Nucleus accumbens (tissue), 56 donors: Measurements from ENCODE around the gene TNNT1.
A peak's percentile ranks its signal among the peaks of the same experiment; 100 is the strongest.
"Not testable (repeated sequence)": the region's sequence is repeated elsewhere in the genome, so short reads cannot be mapped to it uniquely, and the experiment has no call there.

Experiments
- DNase-seq, 56 donors: peaks; one replicate each; lab custom pipeline; 2025; lab: John Stamatoyannopoulos, UW

The TNNT1 gene

DNA sequence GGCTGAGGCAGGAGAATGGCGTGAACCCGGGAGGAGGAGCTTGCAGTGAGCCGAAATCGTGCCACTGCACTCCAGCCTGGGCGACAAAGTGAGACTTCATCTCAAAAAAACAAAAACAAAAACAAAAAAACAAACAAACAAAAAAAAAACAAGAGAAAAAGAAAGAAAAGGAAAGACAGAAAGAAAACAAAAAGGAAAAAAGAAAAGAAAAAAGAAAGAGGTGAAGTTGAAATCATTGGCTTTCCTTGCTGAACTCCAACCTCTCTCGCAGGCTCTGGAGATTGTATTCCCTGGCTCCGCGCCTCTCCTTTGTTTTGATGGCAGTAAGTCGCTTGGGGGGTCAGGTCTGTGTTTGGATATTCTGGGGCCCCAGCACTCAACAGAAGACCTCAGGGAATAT, 23.3 kb upstream of the TNNT1 start:
- DNase-seq = not testable (repeated sequence)

DNA sequence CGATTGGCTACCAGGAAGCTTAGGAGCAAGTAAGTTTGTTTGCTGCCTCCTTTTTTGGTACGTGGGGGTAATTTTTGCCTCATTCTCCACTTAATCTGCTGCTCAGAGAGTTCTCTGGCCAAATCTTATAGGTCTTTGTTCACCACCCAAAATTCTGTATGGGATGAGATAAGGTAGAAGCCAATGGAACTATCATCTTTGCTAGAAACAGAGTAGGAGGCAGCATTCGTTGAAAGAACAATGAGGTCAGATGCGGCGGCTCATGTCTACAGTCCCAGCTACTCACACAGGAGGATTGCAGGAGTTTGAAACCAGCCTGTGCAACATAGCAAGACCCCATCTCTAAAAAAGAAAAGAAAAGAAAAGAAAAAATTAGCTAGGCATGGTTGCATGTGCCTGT, 22.4 kb upstream of the TNNT1 start:
- DNase-seq = no peak

DNA sequence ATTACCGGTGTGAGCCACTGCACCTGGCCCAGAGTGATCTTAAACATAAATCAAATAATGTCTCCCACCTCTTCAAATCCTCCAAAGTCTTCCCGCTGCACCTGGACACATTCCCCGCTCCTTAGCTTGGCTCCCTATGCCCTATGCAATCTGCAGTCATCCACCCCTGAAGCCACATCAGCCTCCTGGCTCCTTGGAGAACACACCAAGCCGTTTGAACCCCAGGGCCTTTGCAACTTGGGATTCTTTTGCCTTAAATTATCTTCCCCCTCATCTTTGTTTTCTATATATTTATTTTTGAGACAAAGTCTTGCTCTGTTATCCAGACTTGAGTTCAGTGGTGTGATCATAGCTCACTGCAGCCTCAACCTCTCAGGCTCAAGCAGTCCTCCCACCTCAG, 20.1 kb upstream of the TNNT1 start:
- no peak for DNase-seq

DNA sequence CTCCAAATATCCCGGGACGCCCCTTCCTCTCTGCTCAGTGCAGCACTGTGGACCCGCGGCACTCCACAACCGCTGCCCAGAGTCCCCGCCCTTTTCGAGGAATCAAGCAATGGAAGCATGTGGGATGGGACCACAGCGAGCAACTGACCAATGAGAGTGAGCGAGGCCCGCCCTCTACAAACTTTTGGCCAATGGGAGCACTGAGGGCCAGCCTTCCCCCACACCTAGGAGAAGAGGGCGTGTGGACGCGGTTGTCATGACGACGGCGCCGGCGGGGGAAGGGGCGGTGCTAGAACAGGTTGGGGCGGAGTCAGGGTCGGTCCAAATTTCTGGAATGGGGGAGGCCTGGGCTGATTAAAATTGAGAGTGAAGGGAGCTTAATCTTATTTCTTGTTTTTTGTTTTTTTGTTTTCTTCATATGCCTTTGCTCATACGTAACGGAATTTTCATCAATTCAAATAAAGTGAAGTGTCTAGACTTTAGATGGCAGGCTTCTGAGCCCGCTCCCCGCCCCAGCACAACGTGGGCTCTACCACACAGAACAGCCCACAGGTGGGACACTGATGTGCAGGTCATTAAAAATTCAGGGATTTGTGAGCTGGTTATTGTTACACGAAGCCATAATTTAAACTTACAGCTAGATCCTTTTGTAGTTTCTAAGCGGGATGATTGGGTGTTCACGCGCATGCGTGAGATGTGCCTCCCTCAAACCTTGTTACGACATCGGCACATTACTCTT, 17.7 kb upstream of the TNNT1 start, which contains the start of gene DNAAF3:
TSS of gene DNAAF3 (minus strand) at position 84 of the 739 bp plus-strand sequence. CDS start 200 bp downstream, outside the sequence.
- DNase-seq = peak; percentile 33 to 98 (median 86)

DNA sequence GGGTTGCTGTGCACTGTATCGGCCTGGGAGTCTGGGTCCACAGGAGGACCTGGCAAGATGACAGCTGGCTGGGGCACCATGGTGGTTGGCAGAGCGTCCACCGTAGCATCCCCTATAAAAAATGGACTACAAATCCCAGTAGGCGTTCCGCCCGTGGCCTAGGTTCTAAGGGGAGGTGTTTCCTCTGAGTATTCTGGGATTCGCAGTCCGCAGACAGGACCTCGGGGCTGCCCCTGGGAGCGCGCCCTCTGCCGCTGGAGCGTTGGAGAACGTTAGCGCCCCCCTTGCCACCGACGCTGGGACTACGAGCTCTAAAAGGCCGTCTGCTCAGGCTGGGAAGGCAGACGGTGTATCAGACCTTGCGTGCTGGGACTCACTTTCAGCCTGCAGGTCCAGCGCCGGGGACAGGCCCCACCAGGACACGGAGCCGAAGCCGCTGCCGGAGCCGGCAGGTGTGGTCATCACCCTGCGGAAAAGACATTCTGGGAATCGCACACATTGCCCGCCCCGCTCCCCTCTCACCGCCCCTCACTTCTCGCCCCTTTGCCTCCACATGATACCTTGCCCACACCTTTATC, 17.0 kb upstream of the TNNT1 start:
- DNase-seq = peak in 37 of 56 donors; percentile 1 to 75 (median 31)

DNA sequence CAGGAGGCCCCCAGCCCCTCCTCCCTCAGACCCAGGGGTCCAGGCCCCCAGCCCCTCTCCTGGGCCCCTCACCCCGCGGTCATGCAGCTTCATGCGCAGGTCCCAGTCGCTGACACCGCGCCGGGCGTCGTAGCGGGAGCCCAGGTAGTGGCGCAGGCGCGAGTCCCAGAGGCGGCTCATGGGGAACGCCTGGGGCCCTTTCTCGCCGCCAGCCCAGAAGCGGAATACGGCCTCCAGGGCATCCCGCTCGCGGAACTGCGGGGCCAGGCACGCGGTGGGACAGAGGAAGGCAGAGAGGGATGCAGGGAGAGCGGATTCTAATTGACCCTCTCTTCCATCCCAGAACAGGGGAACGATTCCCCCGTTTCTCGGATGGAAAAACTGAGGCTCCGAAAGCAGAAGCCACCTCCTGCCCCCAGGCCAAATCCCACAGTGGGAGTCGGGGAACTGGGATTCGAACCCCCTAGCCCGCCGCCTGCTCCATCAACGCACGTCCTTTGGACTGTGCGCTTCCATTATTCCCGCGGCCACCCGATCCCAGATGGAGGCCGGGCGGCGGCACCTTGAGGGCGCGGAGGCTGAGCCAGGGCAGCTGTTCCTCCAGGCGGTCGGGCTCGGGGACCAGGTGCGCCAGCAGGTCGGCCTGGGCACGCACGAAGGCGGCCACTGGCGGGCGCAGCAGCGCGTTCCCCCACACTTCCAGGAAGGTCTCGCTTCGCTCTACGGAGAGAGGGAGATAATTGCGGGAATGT, 12.7 kb upstream of the TNNT1 start:
- no peak for DNase-seq

DNA sequence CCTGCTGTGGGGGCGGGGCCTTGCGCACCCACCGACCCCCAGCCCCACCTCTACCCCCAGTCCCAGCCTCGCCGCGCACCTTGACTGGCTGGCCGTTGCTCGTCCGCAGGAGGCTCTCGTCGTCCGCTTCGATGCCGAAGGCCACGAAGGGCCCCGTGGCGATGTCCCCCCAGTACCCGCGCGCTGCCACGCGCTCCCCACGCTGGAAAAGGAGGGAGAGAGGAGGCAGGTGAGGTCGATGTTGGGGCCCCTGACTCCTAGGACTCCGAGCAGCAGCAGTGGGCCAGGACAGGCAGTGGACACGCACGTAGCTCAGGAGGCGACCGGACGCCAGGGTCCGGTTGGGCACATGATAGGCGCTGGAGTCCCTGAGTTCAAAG, 12.0 kb upstream of the TNNT1 start:
- no peak for DNase-seq

DNA sequence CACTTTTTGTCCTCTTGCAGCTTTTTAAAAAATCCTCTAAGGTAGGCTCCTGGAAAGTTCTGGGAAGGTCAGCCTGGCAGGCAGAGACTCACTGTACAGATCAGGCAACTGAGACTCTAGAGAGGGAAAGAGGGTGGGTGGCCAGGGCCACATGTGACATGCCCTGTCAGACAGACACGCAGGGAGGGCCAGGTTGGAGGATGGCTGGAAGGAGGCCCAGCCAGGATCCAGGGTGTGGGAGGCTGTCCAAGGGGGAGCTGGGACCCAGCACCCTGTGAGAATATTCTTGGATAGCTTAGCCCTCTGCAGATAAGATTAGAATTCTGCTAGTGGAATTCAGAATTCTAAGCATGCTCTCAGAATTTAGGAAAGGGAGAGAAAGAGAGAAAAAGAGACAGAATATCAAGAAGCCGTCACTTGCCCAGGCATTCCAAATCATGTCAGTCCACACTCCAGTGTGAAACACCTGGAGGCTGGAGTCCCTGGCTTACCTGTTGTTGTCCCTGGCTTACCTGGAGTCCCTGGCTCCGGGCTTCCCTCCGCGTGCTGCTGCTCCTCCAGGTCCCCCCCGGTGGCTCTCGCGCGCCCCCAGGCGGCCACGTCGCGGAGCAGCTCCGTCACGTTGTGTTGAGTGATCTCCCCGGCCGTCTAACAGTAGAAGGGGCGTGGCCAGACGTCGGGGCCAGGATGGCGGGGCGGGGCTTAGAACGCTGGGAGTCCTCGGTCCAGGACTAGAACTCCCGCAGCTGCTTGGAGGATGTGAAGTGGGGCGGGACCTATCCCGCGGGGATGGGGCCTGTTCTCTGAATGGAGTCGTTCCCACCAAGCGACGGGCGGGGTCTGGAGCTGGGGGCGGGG, 11.4 kb upstream of the TNNT1 start:
- peak in 43 of 56 donors; percentile 1 to 73 (median 20) for DNase-seq

DNA sequence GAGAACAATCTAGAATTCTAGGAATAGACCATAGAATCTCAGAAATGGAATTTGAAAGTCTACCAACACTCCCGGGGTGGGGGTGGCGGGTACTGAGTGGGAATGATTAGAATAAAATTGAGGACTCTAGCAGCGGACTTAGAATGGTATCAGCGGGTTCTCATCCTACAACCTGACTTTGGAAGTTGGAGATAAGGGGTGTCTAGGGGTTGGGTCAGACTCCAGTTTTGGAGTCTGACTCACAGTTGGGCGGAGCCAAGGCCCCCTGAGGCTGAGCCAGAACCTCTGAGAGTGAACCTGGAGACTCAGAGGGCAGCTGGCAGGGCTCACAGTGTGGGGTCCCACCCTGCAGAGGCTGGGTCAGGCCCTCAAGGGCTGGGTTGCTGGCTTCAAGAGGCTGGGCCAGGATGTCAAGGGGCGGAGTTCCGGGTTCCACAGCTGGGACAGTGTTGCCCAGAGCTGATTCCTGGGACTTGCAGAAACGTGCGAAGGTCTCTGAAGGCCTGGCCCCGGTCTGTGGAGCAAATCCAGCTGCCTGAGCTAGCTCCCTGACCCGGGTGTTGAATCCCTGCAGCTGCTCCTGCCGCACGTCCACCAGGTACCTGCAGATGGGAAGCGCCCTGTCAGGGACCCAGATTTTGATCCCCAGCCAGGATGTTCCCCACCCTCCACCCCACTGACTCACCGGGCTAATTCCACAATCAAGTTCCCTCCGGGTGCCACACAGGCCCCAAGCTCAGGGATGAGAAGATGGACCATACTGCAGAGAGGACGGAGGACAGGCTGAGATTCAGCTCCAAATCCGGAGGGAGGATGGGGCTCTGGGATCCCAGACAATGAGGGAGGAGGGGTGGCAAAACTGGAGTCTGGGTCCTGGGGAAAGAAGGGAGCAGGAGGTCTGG, 10.1 kb upstream of the TNNT1 start:
- no peak for DNase-seq

DNA sequence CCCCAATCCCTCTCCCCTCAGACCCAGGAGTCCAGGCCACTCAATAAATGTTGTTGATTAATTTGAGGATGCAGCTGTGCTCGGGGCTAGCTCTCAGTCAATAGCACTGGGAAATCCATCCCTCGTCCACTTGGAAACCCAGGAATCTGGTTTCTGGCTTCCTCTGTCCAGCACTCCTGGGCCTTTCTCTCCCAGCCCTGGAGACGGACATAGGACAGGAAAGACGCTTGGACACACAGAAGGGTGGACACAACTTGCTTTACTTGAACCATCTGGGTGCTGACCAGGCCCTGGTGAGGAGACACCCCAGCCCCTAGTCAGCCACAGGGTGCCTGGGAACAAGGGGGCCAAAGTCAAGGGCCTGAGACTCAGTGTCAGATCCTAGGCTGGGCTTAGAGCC, 9.4 kb upstream of the TNNT1 start:
- no peak for DNase-seq

DNA sequence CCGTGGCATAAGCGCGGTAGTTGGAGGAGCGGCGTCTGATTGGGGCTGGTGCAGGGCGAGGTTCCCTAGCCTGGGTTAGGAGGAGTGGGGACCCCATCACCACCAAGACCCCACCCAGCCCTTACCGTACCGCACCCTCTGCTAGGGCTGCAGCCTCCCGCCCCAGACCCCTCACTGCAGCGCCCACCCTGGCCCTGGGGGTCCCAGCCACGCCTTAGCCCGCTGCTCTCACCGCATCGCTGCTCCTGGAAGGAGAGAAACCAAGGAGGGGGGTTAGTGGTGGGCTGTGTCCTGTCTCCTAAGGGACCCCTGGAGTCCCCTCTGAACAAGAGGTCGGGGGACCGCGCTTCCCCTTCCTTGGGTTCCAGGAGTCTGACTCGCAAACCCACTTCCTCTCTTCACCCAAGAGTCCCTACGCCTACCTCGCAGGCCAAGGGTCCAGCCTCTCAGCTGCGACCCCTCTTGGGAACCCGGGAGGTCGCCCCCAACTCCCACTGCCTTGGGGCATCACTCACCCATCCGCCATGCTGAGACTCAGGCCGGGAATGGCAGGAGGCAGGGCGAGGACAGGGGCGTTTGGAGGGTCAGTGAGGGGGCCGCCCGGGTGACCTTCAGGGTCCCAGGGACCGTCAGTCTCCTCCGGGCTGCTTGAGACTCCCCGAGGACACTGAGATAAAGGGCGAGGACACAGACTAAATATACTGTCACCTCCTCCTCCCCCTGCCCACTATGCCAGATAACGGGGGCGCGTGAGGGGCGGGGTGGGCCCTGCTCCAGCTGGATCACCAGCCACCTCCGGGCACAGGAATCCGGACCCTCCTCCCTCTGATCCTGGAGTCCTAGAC, 8.3 kb upstream of the TNNT1 start, which contains the start of gene TNNI3:
TSS of gene TNNI3 (minus strand) at position 669 of the 845 bp plus-strand sequence. CDS start at position 526, 143 bp downstream.
- DNase-seq = no peak

DNA sequence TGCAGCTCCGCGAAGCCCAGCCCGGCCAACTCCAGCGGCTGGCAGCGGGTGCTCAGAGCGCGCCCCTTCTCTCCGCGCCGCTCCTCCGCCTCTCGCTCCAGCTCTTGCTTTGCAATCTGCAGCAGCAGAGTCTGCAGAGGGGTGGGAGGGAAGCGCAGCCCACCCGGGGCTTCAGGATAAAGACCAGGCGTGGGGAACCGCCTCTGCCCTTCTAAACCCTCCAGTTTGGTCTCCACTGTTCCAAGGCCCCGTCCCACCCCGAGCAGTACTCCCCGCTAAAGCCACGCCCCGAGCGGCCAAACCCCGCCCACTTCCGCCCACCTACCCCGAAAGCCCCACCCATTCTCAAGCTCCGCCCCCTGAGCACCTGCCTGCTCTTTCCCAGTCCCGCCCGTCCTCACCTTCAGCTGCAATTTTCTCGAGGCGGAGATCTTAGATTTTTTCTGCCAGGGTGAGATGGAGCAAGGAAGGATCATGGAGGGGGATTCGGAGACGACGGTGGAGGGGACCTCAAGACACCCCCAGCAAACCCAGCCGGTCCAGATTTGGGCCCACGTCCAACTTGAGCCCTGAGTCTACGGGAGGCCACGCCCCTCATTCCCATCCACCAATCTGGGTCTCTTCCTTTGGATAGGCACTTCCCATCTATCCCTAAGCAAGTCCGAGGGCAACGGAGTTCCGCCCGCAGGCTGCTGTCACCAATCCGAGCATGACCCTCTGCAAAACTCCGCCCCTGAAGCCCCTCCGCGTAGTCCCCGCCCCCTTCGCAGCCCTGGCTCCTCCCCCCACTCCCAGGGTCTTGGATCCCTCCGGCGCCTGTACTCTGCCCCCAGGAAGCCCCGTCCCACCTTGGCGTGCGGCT, 7.4 kb upstream of the TNNT1 start:
- peak in 3 of 56 donors; percentile 1 to 42 (median 15) for DNase-seq

DNA sequence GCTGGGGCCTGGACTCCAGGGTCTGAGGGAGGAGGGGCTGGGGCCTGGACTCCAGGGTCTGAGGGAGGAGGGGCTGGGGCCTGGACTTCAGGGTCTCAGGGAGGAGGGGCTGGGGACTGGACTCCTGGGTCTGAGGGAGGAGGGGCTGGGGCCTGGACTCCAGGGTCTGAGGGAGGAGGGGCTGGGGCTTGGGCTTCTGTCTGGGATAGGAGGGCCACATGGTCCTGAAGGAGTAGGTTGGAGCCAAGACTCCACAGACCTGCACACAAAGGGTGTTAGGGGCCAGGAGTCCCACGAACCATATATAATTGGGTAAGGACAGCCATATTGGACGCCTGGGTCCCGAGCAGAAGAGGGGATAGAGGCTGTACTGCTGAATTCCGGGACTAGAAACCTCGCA, 6.8 kb upstream of the TNNT1 start:
- DNase-seq = not testable (repeated sequence)

DNA sequence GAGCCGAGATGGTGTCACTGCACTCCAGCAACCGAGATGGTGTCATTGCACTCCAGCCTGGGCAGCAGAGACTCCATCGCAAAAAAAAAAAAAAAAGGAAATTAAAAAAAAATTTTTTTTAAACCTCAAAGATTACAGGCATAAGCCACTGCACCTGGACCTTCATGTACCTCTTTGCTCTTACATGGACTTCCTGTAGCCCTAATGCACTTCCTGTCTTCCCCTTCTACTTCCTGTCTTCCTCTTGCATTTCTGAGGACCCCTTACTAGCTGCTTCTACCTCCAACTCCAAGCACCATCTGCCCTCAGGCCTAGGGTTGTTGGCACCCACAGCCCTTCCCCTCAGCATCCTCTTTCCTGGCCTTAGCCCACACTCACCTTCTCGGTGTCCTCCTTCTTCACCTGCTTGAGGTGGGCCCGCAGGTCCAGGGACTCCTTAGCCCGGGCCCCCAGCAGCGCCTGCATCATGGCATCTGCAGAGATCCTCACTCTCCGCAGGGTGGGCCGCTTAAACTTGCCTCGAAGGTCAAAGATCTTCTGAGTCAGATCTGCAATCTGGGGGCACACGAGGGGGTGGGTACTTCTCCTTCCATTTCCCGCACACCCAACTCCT, 4.8 kb upstream of the TNNT1 start:
- DNase-seq = no peak

DNA sequence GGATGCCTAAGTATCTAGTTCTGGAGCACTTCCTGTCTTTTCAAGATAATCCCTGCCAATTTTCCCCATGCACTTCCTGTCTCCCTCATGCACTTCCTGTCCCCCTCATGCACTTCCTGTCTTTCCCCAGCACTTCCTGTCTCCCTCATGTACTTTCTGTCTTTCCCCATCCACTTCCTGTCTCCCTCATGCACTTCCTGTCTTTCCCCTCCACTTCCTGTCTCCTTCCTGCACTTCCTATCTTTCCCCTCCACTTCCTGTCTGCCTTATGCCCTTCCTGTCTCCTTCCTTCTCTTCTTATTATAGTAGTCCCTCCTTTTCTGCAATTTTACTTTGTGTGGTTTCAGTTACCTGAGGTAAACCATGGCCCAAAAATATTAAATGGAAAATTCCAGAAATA, 3.0 kb upstream of the TNNT1 start:
- no peak for DNase-seq

DNA sequence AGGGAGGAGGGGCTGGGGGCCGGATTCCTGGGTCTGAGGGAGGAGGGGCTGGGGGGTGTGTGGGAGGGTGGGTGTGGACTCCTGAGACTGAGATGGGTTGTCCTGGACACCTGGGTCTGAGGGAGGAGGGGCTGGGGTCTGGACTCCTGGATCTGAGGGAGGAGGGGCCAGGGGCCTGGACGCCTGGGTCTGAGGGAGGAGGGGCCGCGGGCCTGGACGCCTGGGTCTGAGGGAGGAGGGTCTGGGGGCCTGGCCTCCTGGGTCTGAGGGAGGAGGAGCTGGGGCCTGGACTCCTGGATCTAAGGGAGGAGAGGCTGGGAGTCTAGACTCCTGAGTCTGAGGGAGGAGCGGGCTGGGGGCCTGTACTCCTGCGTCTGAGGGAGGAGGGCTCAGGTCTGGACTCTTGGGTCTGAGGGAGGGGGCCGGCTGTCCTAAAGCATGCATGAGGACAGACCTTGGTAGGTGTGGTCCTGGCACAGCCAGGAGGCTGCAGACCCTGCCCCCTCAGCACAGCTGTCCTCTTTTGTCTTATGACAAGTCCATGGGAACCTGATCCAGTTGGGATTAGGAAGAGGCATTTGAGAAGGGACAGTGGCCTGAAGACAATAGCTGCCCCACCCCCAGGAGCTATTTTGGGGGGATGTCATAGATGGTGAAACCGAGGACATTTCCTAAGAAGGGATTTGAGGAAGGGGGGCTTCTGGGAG, 1.3 kb downstream of the TNNT1 start:
- DNase-seq = no peak
